Measurements from ENCODE around the gene SLC25A42. TPM values are rescaled to one million over a fixed set of nuclear protein-coding genes. Genes with fewer than 3 reads are reported as not detected.

Gene SLC25A42
- total and polyA plus RNA-seq, 2 donors (not counting 3 experiments of a cell fraction or from before 2014, with no cell fraction given) = 6.2 to 6.3 TPM

DNA sequence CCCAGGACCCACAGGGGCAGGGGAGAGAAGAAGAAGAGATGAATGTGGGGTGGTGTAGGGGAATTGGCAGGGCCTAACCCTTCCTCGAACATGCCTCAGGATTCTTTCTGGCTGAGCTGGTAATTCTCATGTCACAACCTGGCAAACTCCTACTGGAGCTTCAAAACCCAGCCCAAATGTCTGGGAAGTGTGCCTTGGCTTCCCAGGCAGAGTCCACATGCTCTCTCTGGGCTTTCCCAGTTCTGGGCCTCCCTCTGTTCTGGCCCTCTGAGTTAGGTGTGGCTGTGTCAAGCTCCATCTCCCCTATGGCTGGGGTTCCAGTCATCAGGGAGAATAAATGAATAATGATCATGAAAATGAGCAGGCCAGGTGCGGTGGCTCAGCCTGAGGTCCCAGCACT, 85.6 kb downstream of the SLC25A42 start:
- Histone ChIP-seq H3K4me3 (replicated peaks in 1 of 3; ENCODE audit: insufficient read depth in 1 of 3, low read depth in 1 of 3, low read length in 3 of 3) (no peak overlapping the region), H3K4me2 (ENCODE audit: insufficient read depth, low read length) (no peak overlapping the region), H3K79me2 (ENCODE audit: control insufficient read depth, insufficient read depth, low read length) (no peaks in the 10 kb centered on the region), H2AFZ (ENCODE audit: low read depth, low read length) (no peak overlapping the region), H3K9ac (replicated peaks; ENCODE audit: extremely low read depth, insufficient read depth, low read length) (no peak overlapping the region), H4K20me1 (replicated peaks; ENCODE audit: control insufficient read depth, extremely low read depth, insufficient read depth, low read length) (no peaks in the 10 kb centered on the region), H3K4me1 (ENCODE audit: control insufficient read depth, extremely low read depth, insufficient read depth, low read length) (no peaks in the 10 kb centered on the region), H3K27ac (ENCODE audit: insufficient read depth, low read depth, low read length) (no peak overlapping the region), H3K27me3 (ENCODE audit: control insufficient read depth in 2 of 2, insufficient read depth in 2 of 2, low read length in 2 of 2) (no peaks in the 10 kb centered on the region), H3K36me3 (ENCODE audit: control insufficient read depth in 2 of 2, extremely low read depth in 1 of 2, insufficient read depth in 2 of 2, low read length in 2 of 2) (no peaks in the 10 kb centered on the region), H3K9me1 (replicated peaks; ENCODE audit: control insufficient read depth, extremely low read depth, insufficient read depth, low read length) (no peaks in the 10 kb centered on the region), H3K9me3 (replicated peaks; ENCODE audit: control insufficient read depth, insufficient read depth, low read length) (no peaks in the 10 kb centered on the region)
- POLR2A ChIA-PET = interaction anchor here (0.5 kb wide), 1 partner anchor 32 kb away, joined by 3 read pairs; no protein-coding TSS in a partner anchor
- TF ChIP-seq FOS (IDR thresholded peaks at IDR 0.05; ENCODE audit: borderline replicate concordance, insufficient read depth, low read length) (no peak), JUN (IDR thresholded peaks at IDR 0.05; ENCODE audit: borderline replicate concordance, insufficient read depth, insufficient read length, low read depth) (no peak), POLR2A (IDR thresholded peaks at IDR 0.05; ENCODE audit: low read depth, low read length) (no peak), MYC (IDR thresholded peaks at IDR 0.05; ENCODE audit: low read depth, low read length) (no peak), CTCF (IDR thresholded peaks at IDR 0.05; ENCODE audit: extremely low read depth in 1 of 2, insufficient read depth in 1 of 2, low read depth in 1 of 2, low read length in 2 of 2) (no peak), MAX (IDR thresholded peaks at IDR 0.05; ENCODE audit: insufficient read depth, insufficient read length) (no peak), POLR2AphosphoS5 (IDR thresholded peaks at IDR 0.05; ENCODE audit: insufficient read depth, low read depth, low read length) (no peak), GATA2 (IDR thresholded peaks at IDR 0.05; ENCODE audit: insufficient read depth, insufficient read length, low read depth, low read length) (no peak), EZH2 (IDR thresholded peaks at IDR 0.05; ENCODE audit: borderline replicate concordance, low read depth, low read length, severe bottlenecking) (no peak)
- dilution Hi-C loops (cut with MboI; ENCODE audit: extremely low pct_ligation_motif_present, low sequenced_read_pairs) (no loop called here), intact Hi-C loops (cut with micrococcal nuclease) (no loop called here)
- CTCF ChIA-PET = interaction anchor here (0.8 to 3.9 kb wide), 5 partner anchors 12 to 193 kb away, joined by 3 to 23 read pairs (median 4); no protein-coding TSS in a partner anchor
- no TSS peak for BruUV-seq (replicated peaks)
- FAIRE-seq = no peak
- no peak for DNase-seq (ENCODE audit: low read depth, low spot score)
